PC-9 (cell line): ENCODE data around the gene TNFRSF1B. TPM values are rescaled to one million over a fixed set of nuclear protein-coding genes. Genes with fewer than 3 reads are reported as not detected.

ENCODE experiments used
- BruUV-seq: library from RNA; stranded (reverse); fragments of 400-500 nt; replicated peaks from 2 replicates; lab custom pipeline; 2021; lab: Mats Ljungman, UMichigan
- CTCF ChIA-PET: fragments of 300-600 bp; sonication (Branson Sonifier 250); formaldehyde crosslinking; loops from one replicate; lab custom pipeline; 2022; ENCODE audit warnings: antibody characterized with exemption; lab: Charles Lee
- POLR2A ChIA-PET: fragments of 300-600 bp; sonication (Branson Sonifier 250); formaldehyde crosslinking; loops from one replicate; lab custom pipeline; 2022; ENCODE audit warnings: antibody characterized with exemption; ENCODE audit not compliant: unreplicated experiment; lab: Charles Lee
- DNase-seq, 2 experiments: peaks; one replicate each; pipeline versions ENCODE4 v3.0.0 to v3.0.0-alpha.2; 2015 to 2022; ENCODE audit warnings: mixed read lengths in 1 of 2
- H2AFZ ChIP-seq: fragments of 200-600 bp; sonication (generic); 2 replicates; pipeline ENCODE4 v1.8.1; 2017; ENCODE audit warnings: antibody characterized with exemption
- H3F3A ChIP-seq: fragments of 200-600 bp; sonication (generic); 2 replicates; pipeline ENCODE4 v1.8.1; 2017; ENCODE audit warnings: antibody characterized with exemption, mild to moderate bottlenecking, low read depth; ENCODE audit not compliant: insufficient read depth
- H3K27ac ChIP-seq: fragments of 200-600 bp; sonication (generic); 2 replicates; pipeline ENCODE4 v1.6.1; 2016; ENCODE audit warnings: mixed run types
- H3K27me3 ChIP-seq: fragments of 200-600 bp; sonication (generic); 2 replicates; pipeline ENCODE4 v1.6.1; 2016; ENCODE audit warnings: low read depth, mixed run types; ENCODE audit not compliant: insufficient read depth
- H3K36me3 ChIP-seq: fragments of 200-600 bp; sonication (generic); 2 replicates; pipeline ENCODE4 v1.6.1; 2016; ENCODE audit warnings: low read depth, mixed run types
- H3K4me1 ChIP-seq: fragments of 200-600 bp; sonication (generic); replicated peaks from 2 replicates; pipeline ENCODE4 v1.6.1; 2016; ENCODE audit warnings: mixed run types; ENCODE audit not compliant: insufficient read depth
- H3K4me2 ChIP-seq: fragments of 200-600 bp; sonication (generic); 2 replicates; pipeline ENCODE4 v1.6.1; 2017; ENCODE audit warnings: mixed run types
- H3K4me3 ChIP-seq: fragments of 200-600 bp; sonication (generic); 2 replicates; pipeline ENCODE4 v1.6.1; 2016; ENCODE audit warnings: mixed run types
- H3K79me2 ChIP-seq: fragments of 200-600 bp; sonication (generic); 2 replicates; pipeline ENCODE4 v1.6.1; 2017; ENCODE audit warnings: low read depth, mixed run types
- H3K9me2 ChIP-seq: fragments of 200-600 bp; sonication (generic); 2 replicates; pipeline ENCODE4 v1.8.1; 2017; ENCODE audit warnings: mild to moderate bottlenecking; ENCODE audit not compliant: insufficient read depth
- H3K9me3 ChIP-seq: fragments of 200-600 bp; sonication (generic); 2 replicates; pipeline ENCODE4 v1.8.1; 2016; ENCODE audit warnings: low read depth; ENCODE audit not compliant: insufficient read depth
- H4K20me1 ChIP-seq: fragments of 200-600 bp; sonication (generic); 2 replicates; pipeline ENCODE4 v1.8.1; 2017; ENCODE audit not compliant: insufficient read depth
- EZH2 ChIP-seq: fragments of 200-600 bp; sonication (generic); IDR thresholded peaks from 2 replicates; pipeline ENCODE4 v1.8.0; 2017; ENCODE audit warnings: antibody characterized with exemption, low read depth
- intact Hi-C: fragments of 100-400 bp; cut with micrococcal nuclease; formaldehyde crosslinking; loops from one replicate; pipeline ENCODE4 v1.10.0; 2022; ENCODE audit not compliant: unreplicated experiment
- total RNA-seq: library from RNA; stranded (reverse); gene quantifications from 2 replicates; pipeline ENCODE4 v1.2.3, GENCODE V29; 2021
- TF ChIP-seq, protein P1 (sequence below): fragments of 200-600 bp; sonication (generic); conservative IDR thresholded peaks from 2 replicates; pipeline ENCODE4 v1.6.1; 2017; ENCODE audit warnings: mixed run types, antibody characterized with exemption, mild to moderate bottlenecking, moderate library complexity

TNFRSF1B gene
- total RNA-seq, 1 experiment from 2014 or later: 2.7 TPM

DNA sequence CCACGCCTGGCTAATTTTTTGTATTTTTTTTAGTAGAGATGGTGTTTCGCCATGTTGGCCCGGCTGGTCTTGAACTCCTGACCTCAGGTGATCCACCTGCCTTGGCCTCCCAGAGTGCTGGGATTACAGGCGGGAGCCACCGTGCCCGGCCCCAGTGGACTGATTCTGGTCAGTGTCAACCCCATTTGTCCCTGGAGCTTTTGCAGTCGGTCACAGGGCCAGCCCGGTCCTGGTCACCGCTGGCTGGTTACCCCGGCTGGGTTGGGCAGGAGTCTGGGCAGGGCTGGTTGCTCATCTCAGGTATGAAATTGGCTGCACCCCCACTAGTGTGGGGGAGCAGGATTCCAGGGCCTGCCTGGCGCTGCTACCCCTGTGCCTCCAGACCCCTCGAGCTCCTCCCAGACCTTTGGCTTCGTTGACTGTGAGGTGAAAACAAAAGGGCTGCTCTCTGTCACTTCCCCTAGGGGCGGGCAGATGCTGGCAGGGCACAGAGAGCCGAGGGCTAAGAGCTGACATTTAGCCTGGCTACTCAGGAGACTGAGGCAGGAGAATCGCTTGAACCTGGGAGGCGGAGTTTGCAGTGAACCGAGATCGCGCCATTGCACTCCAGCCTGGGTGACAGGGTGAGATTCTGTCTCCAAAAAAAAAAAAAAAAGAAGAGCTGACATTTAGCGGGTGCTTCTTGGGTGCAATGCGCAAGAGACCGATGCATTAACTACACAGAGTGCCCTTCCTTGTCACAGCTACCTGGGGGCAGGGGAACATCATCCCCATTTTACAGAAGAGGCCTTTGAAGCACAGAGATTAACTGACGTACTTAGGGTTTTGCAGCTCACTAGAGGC lies 10.6 kb downstream of the TNFRSF1B start:
- no peak overlapping the region for H3K4me2 ChIP-seq
- intact Hi-C loops: no loop called here
- no peaks in the 10 kb centered on the region for H3K79me2 ChIP-seq
- ChIA-PET POLR2A (no interaction called here), CTCF (interaction anchor here (0.7 kb wide), 1 partner anchor 308 kb away, joined by 3 read pairs; no protein-coding TSS in a partner anchor)
- H3K9me3 ChIP-seq: no peaks in the 10 kb centered on the region
- H3K27me3 ChIP-seq: no peaks in the 10 kb centered on the region
- TF ChIP-seq, protein P1, sequence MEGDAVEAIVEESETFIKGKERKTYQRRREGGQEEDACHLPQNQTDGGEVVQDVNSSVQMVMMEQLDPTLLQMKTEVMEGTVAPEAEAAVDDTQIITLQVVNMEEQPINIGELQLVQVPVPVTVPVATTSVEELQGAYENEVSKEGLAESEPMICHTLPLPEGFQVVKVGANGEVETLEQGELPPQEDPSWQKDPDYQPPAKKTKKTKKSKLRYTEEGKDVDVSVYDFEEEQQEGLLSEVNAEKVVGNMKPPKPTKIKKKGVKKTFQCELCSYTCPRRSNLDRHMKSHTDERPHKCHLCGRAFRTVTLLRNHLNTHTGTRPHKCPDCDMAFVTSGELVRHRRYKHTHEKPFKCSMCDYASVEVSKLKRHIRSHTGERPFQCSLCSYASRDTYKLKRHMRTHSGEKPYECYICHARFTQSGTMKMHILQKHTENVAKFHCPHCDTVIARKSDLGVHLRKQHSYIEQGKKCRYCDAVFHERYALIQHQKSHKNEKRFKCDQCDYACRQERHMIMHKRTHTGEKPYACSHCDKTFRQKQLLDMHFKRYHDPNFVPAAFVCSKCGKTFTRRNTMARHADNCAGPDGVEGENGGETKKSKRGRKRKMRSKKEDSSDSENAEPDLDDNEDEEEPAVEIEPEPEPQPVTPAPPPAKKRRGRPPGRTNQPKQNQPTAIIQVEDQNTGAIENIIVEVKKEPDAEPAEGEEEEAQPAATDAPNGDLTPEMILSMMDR: no peak
- no peak for TF ChIP-seq EZH2
- H3K4me1 ChIP-seq: no peaks in the 10 kb centered on the region; the same call in 1 of the 2 replicates
- H3K36me3 ChIP-seq: no peaks in the 10 kb centered on the region
- no peaks in the 10 kb centered on the region for H3K9me2 ChIP-seq
- H3K27ac ChIP-seq: no peak overlapping the region
- no peak overlapping the region for H2AFZ ChIP-seq
- BruUV-seq: no TSS peak
- no peaks in the 10 kb centered on the region for H3F3A ChIP-seq
- DNase-seq: no peak
- no peak overlapping the region for H3K4me3 ChIP-seq
- H4K20me1 ChIP-seq: no peaks in the 10 kb centered on the region

DNA sequence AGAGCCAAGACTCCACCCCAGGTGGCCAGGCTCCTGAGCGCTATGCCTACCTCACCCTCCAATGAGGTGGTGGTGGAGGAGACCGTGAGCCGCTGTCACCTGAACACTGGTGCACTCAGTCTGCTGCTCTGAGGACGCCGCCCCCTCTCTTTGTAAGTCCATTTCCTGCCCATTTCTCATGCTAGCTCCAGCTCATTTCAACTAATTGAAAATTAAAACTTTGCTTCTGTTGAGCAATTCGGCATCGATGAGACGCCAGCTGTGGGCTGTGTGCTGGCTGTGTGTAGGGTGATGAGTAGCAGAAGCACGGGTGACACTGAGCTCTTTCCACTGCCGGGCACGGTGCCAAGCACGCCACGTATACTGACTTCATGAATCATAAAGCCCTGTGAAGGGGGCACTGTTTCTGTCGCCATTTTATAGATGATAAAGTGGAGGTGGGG lies 11.2 kb downstream of the TNFRSF1B start:
- no TSS peak for BruUV-seq
- no peak overlapping the region for H3K4me3 ChIP-seq
- TF ChIP-seq, protein P1: no peak
- no peak for TF ChIP-seq EZH2
- H3K36me3 ChIP-seq: no peaks in the 10 kb centered on the region
- no peaks in the 10 kb centered on the region for H3K27me3 ChIP-seq
- H2AFZ ChIP-seq: no peak overlapping the region
- ChIA-PET POLR2A (no interaction called here), CTCF (no interaction called here)
- H3K27ac ChIP-seq: no peak overlapping the region
- H3F3A ChIP-seq: no peaks in the 10 kb centered on the region
- DNase-seq: no peak
- no peaks in the 10 kb centered on the region for H4K20me1 ChIP-seq
- no peaks in the 10 kb centered on the region for H3K79me2 ChIP-seq
- H3K9me2 ChIP-seq: no peaks in the 10 kb centered on the region
- no peak overlapping the region for H3K4me2 ChIP-seq
- H3K4me1 ChIP-seq: no peaks in the 10 kb centered on the region; the same call in 1 of the 2 replicates
- intact Hi-C loops: no loop called here
- H3K9me3 ChIP-seq: no peaks in the 10 kb centered on the region

DNA sequence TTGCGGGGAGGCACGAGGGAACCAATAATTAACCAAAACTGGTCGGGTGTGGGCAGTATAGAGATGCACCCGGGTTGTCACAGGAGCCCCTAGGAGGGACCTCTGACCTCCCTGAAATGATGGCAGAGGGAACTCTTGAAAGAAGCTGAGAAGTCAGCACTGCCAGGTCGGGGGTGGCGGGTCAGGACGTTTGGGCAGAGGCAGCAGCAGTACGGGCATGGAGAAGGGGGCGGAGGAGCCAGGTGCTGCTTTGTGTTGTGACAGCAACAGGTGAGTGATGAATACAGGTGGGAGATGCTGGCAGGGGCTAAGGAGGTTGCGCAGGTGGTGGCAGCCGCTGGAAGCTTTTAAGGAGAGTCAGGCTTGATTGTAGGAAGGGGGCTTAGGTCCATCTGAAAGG lies 11.7 kb downstream of the TNFRSF1B start:
- no peak overlapping the region for H3K4me2 ChIP-seq
- intact Hi-C loops: no loop called here
- no peak overlapping the region for H2AFZ ChIP-seq
- no peaks in the 10 kb centered on the region for H3F3A ChIP-seq
- no peaks in the 10 kb centered on the region for H3K27me3 ChIP-seq
- no peaks in the 10 kb centered on the region for H3K9me2 ChIP-seq
- H3K27ac ChIP-seq: no peak overlapping the region
- no peaks in the 10 kb centered on the region; the same call in 1 of the 2 replicates for H3K4me1 ChIP-seq
- H3K9me3 ChIP-seq: no peaks in the 10 kb centered on the region
- TF ChIP-seq, protein P1: no peak
- TF ChIP-seq EZH2: no peak
- no peaks in the 10 kb centered on the region for H3K36me3 ChIP-seq
- no peak for DNase-seq
- no TSS peak for BruUV-seq
- no peak overlapping the region for H3K4me3 ChIP-seq
- H4K20me1 ChIP-seq: no peaks in the 10 kb centered on the region
- no peaks in the 10 kb centered on the region for H3K79me2 ChIP-seq
- CTCF ChIA-PET: no interaction called here
- POLR2A ChIA-PET: no interaction called here
